HG03097 (cell line): ENCODE results near the gene STXBP3.
"Not testable (repeated sequence)": the region's sequence is repeated elsewhere in the genome, so short reads cannot be mapped to it uniquely, and the experiment has no call there.

Experiments
- ATAC-seq: cut with Tn5 transposase; IDR thresholded peaks from one replicate; pipeline ENCODE4 v1.9.1; 2021; ENCODE audit not compliant: unreplicated experiment, low FRiP score

STXBP3 gene

GRCh38 chr1:108728327-108728923 lies 18.0 kb upstream of the STXBP3 start:
- ATAC-seq = no peak

GRCh38 chr1:108729481-108729880 lies 17.0 kb upstream of the STXBP3 start:
- no peak for ATAC-seq

DNA sequence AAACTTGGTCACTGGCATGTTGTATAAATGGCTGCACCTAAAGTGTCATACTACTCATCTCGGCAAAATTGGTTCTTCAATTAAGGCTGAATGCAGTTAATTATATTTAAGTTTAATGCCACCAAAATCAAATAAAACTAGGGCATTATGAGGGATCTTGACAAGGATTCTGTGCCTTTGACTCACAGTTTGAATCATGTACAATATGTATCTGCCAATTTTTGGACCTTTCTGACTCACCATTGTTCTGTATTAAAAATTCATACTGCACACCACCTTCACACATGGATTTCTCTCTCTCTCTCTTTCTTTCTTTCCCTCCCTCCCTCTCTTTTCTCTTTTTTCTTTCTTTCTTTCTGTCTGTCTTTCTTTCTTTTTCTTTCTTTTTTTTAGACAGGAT lies 14.1 kb upstream of the STXBP3 start:
- ATAC-seq = no peak

DNA sequence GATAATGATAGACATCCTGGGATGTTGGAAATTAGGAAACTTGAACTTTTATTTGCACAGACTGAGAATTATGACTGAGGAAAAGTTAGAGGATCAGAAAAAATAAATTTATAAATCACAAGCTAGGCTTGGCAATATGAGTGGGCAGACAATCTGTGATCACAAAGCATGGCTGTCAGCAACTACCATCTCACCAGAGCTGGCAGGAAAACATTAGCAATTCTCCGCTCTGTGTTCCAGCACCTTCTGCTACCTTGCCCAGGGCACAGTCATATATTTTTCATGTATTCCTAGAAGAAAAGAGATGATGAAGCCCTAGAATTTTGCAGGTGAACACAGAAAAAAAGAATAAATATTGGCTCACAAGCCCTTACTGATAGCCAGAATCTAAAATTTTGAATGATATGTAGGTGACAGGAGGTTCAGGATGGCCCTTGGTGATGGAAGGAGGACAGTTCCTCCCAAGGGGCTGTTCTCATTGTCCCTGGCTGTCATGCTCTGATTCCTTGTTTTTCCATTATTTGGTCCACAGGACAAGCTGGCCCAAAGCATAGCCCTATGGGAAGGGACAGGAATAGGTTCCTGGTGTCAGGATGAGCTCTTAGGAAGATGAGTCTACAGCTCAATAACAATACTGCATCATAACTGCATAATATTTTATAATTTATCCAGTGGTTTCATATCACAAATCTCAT lies 12.2 kb upstream of the STXBP3 start:
- no peak for ATAC-seq

DNA sequence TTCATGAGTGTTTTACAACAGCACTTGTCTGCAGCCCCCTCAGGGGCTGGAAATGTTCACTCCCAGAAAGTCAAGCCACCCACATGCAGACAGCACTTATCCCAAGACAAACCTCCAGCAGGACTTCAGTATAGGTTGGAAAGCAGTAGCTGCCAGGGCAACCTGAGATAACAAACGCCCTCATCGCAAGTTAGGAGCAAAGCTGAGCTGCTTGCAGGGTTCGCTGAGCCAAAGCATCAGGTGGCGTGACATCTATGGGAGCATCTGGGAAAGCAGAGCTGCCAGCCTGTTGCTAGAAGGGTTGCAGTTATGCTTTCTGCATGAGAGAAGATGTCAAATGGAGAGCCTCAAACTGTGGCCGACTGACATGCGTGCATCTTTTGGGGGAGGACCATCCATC lies 4.2 kb upstream of the STXBP3 start:
- no peak for ATAC-seq

DNA sequence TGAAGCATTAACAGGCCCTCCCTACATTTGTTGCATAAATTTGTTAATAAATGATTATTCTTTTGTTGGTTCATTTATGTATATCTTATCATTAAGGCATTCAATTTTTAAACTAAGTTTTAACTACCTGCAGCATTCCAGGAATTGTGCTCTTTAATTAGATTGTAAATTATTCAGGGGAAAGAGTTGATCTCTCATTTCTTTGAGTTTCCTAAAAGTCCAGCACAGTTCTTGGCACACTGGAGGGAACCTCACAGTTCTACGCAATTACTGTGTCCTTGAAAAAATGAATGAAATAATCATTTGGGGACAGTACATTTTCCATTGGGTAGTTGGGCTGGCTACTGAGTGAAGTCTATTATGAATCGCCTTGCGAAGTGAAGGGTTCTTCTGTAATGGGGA lies 493 bp upstream of the STXBP3 start:
- ATAC-seq = no peak

DNA sequence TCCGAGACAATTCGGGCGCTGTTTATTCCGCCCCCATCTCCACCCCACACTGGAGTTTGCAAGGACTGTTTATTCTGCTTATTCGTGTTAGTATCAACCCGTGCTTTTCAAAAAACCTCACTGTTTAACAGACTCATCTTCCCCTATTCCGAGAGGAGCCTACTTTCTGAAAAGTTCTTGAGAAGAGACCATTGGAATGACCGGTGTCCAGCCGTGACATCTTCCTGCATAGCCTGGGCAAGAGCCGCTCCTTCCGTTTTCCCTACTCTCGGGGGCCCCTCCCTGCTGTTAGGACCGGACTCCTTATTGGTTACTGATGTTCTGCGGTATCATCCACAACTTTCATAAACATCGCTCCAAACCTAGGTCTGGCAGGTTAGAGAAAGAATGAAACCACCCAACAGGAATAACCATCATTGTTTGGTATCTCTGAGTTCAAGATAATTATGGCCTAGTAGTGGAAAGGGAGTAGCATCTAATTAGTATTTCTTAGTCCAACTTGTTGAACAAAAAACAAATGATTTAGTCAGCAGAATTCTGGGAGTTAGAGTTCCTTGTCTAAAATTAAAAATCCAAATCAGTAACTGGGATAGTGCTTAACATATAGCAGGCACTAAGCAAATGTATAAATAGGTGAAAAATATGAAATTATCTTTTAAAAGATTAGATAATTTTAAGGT lies 837 bp downstream of the STXBP3 start:
- peak; percentile 16 for ATAC-seq

- ATAC-seq = no peak
These were observed 1.4 kb downstream of the STXBP3 start for GRCh38 chr1:108747898-108748297.

GRCh38 chr1:108749081-108749480 lies 2.6 kb downstream of the STXBP3 start:
- no peak for ATAC-seq

DNA sequence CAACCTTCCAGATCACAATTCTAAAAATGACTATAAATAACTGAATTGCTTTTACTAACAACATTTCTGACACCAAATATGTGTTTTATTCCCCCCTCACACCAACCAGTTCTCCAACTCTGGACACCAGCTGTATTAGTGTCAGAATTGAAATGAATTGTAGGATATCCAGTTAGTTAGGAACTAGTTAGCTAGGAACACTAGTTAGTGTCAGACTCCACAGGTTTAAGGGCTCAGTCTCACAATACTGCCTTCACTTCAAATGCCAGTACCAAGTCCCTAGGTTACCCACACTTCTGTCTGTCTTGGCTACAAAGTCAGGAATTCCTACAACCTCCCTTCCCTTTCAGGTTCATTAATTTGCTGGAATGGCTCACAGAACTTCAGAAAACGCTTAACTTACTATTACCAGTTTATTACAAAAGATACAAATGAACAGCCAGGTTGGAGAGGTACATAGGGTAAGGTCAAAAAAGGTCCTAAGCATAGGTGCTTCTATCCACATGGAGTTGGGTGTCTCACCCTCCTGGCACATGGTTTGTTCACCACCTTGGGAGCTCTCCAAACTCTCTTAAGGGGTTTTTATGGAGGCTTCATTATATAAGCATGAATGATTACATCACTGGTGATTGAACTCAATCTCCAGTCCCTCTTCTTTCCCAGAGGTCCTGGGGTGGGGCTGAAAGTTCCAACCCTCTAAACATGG lies 4.2 kb downstream of the STXBP3 start:
- ATAC-seq = no peak

GRCh38 chr1:108753363-108753762 lies 6.9 kb downstream of the STXBP3 start:
- ATAC-seq = no peak

DNA sequence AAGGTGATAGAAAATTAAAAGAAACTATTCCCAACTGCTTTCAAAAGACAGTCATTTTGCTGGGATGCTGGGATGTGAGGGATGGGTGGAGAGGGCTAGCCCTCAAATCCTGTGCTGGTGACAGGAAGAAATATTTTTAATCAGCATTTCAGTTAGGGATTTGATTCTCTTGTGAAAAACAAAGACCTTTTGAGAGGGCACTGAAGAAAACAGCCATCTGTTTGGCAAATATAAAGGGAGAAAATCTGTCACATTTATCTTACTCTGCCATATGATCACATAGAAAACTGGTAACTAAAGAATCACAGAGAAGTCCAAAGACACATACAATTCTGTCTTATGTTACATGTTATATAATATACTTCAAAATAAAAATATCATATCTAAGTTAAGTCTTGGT lies 12.3 kb downstream of the STXBP3 start:
- no peak for ATAC-seq

GRCh38 chr1:108767115-108767514 lies 20.6 kb downstream of the STXBP3 start:
- ATAC-seq = no peak

DNA sequence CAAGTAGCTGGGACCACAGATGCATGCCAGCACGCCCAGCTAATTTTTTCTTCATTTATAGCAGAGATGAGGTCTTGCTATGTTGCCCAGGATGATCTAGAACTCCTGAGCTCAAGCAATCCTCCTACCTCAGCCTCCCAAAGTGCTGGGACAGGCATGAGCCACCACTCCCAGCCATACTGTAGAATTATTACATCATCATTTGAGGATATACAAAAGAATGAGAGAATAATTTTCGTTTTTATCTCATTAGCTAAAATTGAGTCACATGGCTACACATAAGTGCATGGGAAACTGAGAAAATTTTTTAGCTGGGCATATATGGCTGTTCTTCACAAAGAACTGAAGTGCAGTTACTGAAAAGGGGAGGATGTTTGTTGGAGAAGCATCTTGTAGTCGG lies 21.2 kb downstream of the STXBP3 start:
- no peak for ATAC-seq

DNA sequence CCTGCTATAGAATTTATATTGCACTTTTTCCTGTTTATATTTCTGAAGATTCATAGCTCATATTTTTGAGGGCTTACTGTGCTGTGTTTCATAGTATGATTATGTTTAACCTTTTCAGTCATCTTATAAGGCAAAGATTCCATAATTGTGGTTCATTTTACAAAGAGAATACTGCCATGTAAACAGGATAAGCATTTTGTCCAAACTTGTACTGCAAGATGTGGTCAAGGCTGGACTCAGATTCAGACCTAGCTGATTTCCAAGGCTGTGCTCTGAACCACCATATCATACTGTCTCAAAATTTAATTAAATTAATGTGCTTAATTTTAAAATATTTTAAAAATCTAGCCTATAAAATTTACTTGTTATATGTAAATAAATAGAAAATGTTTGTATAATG lies 31.4 kb downstream of the STXBP3 start:
- ATAC-seq = no peak

GRCh38 chr1:108779455-108779854 lies 33.0 kb downstream of the STXBP3 start:
- no peak for ATAC-seq

DNA sequence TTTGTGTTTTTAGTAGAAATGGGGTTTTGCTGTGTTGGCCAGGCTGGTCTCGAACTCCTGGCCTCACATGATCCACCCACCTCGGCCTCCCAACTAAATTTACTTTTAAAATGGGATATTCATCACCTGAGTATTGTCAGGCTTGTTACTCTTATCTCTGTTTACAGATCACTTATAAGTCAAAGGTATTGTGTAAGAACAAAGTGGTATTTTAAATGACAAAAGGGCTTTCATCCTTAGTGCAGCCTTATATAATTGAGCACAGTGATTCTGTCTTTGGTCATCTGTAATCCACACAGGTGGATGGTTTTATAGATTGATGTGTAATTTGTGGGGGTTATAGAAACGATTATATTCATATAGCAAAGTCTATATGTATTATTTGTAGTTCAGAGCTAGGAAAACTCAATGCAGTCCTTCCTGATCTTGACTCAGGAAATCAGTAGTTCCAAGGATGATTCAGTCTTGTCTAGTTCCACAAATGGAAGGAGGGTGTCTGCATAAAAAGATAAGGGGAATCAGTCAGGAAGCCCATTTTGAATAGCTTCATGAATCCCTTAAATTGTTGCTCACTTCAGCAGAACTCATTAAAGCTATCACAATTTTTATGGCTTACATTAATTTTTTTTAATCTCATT lies 34.6 kb downstream of the STXBP3 start:
- no peak for ATAC-seq

DNA sequence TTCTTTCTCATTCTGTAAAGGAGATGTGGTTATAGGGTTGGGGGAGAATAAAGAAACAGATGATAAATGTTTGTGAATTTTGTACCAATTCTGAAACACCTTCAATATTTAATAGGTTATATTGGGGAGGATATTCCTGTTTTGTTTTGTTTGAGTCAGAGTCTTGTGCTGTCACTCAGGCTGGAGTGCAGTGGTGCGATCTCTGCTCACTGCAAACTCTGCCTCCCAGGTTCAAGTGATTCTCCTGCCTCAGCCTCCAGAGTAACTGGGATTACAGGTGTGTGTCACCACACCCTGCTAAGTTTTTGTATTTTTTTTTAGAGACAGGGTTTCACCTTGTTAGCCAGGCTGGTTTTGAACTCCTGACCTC lies 35.1 kb downstream of the STXBP3 start:
- ATAC-seq = not testable (repeated sequence)

DNA sequence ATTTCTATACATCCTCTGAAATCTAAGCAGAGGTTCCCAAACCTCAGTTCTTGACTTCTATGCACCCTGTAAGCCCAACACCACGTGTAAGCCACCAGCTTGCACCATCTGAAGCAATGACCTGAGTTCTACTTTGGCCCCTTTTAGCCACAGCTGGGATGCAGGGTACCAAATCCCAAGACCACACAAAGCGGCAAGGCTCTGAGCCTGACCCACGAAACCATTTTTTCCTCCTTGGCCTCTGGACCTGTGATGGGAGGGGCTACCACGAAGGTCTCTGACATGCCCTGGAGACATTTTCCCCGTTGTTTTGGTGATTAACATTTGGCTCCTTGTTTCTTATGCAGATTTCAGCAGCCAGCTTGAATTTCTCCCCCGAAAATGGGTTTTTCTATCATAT lies 38.8 kb downstream of the STXBP3 start:
- no peak for ATAC-seq

DNA sequence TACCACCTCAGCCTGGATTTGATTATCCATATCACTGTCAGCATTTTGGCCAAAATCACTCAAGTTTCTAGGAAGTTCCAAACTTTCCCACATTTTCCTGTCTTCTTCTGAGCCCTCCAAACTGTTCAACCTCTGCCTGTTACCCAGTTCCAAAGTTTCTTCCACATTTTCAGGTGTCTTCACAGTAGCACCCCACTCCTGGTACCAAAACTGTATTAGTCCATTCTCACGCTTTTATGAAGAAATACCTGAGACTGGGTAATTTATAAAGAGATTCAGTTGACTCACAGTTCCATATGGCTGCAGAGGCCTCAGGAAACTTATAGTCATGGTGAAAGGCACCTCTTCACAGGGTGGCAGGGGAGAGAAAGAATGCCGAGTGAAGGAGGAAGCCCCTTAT lies 39.4 kb downstream of the STXBP3 start:
- no peak for ATAC-seq

DNA sequence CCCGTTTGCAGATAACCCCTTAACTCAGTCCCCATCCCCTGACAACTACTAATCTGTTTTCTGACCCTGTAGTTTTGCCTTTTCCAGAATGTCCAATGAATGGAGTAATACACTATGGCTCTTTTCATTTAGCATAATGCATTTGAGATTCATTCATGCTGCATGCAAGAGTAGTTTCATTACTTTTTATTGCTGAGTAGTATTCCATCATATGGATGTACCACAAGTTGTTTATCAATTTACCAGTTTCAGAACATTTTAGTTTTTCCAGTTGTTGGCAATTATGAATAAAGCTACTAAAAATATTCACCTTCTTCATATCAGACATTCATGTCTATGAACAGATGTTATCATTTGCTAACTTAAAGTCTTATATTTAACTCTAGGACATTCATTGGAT lies 45.3 kb downstream of the STXBP3 start:
- no peak for ATAC-seq
